HepG2 (cell line): ENCODE data around the gene SAMD4B. TPM values are rescaled to one million over a fixed set of nuclear protein-coding genes. Genes with fewer than 3 reads are reported as not detected.

Experiments
- ATAC-seq: fragments of 200-7000 bp; cut with Tn5 transposase; 3 replicates; pipeline ENCODE4 v1.9.1; 2020; ENCODE audit warnings: mild to moderate bottlenecking, moderate library complexity
- BruUV-seq: library from RNA; stranded (reverse); fragments of 400-500 nt; replicated peaks from 2 replicates; lab custom pipeline; 2021; lab: Mats Ljungman, UMichigan
- CTCF ChIA-PET: fragments of 300-600 bp; formaldehyde crosslinking; extraction: SDS; loops from one replicate; lab custom pipeline; 2021; ENCODE audit warnings: low total read pairs, inconsistent platforms, low intra/inter-chr PET ratio; lab: Yijun Ruan, JAX
- POLR2A ChIA-PET: fragments of 350-600 bp; sonication (Branson Sonifier 250); formaldehyde crosslinking; loops from one replicate; lab custom pipeline; 2020; ENCODE audit warnings: antibody characterized with exemption, inconsistent platforms; lab: Yijun Ruan, JAX
- DNase-seq: peaks from one replicate; pipeline ENCODE4 v3.0.0-alpha.2; 2015; ENCODE audit warnings: low spot score
- FAIRE-seq: peaks from 3 replicates; lab custom pipeline; 2011; peaks lifted over from hg19 to GRCh38; lab: Jason Lieb, UNC
- H2AFZ ChIP-seq: one replicate; pipeline ENCODE4 v1.6.1; 2011; ENCODE audit warnings: low read length, inconsistent platforms
- H3K27ac ChIP-seq: fragments of 300-600 bp; 3 replicates; pipeline ENCODE4 v1.8.0; 2011; ENCODE audit warnings: mixed run types, mild to moderate bottlenecking, mixed read lengths, low read length, inconsistent platforms; ENCODE audit not compliant: insufficient read depth; ENCODE audit errors: extremely low read length
- H3K27me3 ChIP-seq, 2 experiments: fragments of 200-600 bp in 1 of 2; 2 replicates in 1 of 2; 3 replicates in 1 of 2; pipeline versions ENCODE4 v1.6.0 to v1.8.0; 2011; ENCODE audit warnings: low read length in 2 of 2, mild to moderate bottlenecking in 2 of 2, moderate library complexity in 2 of 2, inconsistent platforms in 1 of 2; ENCODE audit not compliant: insufficient read depth in 2 of 2, control insufficient read depth in 1 of 2
- H3K36me3 ChIP-seq, 2 experiments: fragments of 200-600 bp in 1 of 2; replicated peaks in 1 of 2; 2 replicates in 1 of 2; 3 replicates in 1 of 2; pipeline versions ENCODE4 v1.5.1 to v1.8.0; 2011; ENCODE audit warnings: low read length in 2 of 2, inconsistent platforms in 1 of 2; ENCODE audit not compliant: insufficient read depth in 2 of 2, control insufficient read depth in 1 of 2
- H3K4me1 ChIP-seq: 2 replicates; pipeline ENCODE4 v1.5.1; 2012; ENCODE audit warnings: low read length, inconsistent platforms; ENCODE audit not compliant: insufficient read depth
- H3K4me2 ChIP-seq: 2 replicates; pipeline ENCODE4 v1.6.0; 2011; ENCODE audit warnings: low read depth, low read length, inconsistent platforms
- H3K4me3 ChIP-seq, 3 experiments: fragments of 200-600 bp in 1 of 3; sonication (generic), shearing (Covaris generic) in 1 of 3; replicated peaks in 1 of 3; 2 replicates each; pipeline ENCODE4 v1.5.1; 2011 to 2016; ENCODE audit warnings: low read length in 3 of 3, inconsistent platforms in 2 of 3, low read depth in 2 of 3, mild to moderate bottlenecking in 2 of 3, control low read depth in 1 of 3, mixed read lengths in 1 of 3; ENCODE audit not compliant: insufficient read depth in 1 of 3
- H3K79me2 ChIP-seq: one replicate; pipeline ENCODE4 v1.6.1; 2011; ENCODE audit warnings: low read length, inconsistent platforms; ENCODE audit not compliant: insufficient read depth
- H3K9ac ChIP-seq: 2 replicates; pipeline ENCODE4 v1.6.0; 2011; ENCODE audit warnings: mild to moderate bottlenecking, low read depth, low read length, inconsistent platforms; ENCODE audit not compliant: insufficient read depth
- H3K9me3 ChIP-seq: 2 replicates; pipeline ENCODE4 v1.5.1; 2012; ENCODE audit warnings: mild to moderate bottlenecking, low read length
- H4K20me1 ChIP-seq: 2 replicates; pipeline ENCODE4 v1.6.0; 2011; ENCODE audit warnings: inconsistent platforms, mild to moderate bottlenecking, low read length, moderate library complexity; ENCODE audit not compliant: insufficient read depth
- AKNA ChIP-seq: sonication (generic); formaldehyde crosslinking; IDR thresholded peaks from 2 replicates; pipeline ENCODE4 v1.4.0; 2020; ENCODE audit warnings: missing genetic modification reagents, borderline replicate concordance
- CREM ChIP-seq, 2 experiments: sonication (generic) in 1 of 2; formaldehyde crosslinking in 1 of 2; IDR thresholded peaks; 2 replicates each; pipeline versions ENCODE4 v1.4.0 to v1.6.1; 2016 to 2020; ENCODE audit warnings: antibody characterized with exemption in 1 of 2, mild to moderate bottlenecking in 1 of 2, missing genetic modification reagents in 1 of 2
- DNMT3B ChIP-seq: conservative IDR thresholded peaks from 2 replicates; pipeline ENCODE4 v1.6.1; 2016; ENCODE audit warnings: missing biosample characterization, control low read depth
- HNRNPL ChIP-seq: fragments of 200-400 bp; formaldehyde crosslinking; IDR thresholded peaks from 2 replicates; pipeline ENCODE4 v1.6.1; 2017; ENCODE audit warnings: mild to moderate bottlenecking, low read depth, low read length
- MIER3 ChIP-seq: IDR thresholded peaks from 2 replicates; pipeline ENCODE4 v1.6.1; 2016; ENCODE audit warnings: missing compliant biosample characterization, borderline replicate concordance
- MTF2 ChIP-seq: sonication (generic); formaldehyde crosslinking; IDR thresholded peaks from 2 replicates; pipeline ENCODE4 v1.5.0; 2020; ENCODE audit warnings: missing genetic modification reagents, borderline replicate concordance
- NAIF1 ChIP-seq: sonication (generic); formaldehyde crosslinking; IDR thresholded peaks from 2 replicates; pipeline ENCODE4 v1.5.0; 2020; ENCODE audit warnings: mild to moderate bottlenecking, missing genetic modification reagents, borderline replicate concordance
- NFIC ChIP-seq: IDR thresholded peaks from 2 replicates; pipeline ENCODE4 v1.6.1; 2012; ENCODE audit warnings: mild to moderate bottlenecking, low read length, inconsistent platforms
- NRL ChIP-seq: sonication (generic); formaldehyde crosslinking; IDR thresholded peaks from 2 replicates; pipeline ENCODE4 v1.5.0; 2020; ENCODE audit warnings: missing genetic modification reagents, mild to moderate bottlenecking, moderate library complexity, borderline replicate concordance
- RFXAP ChIP-seq: sonication (generic); formaldehyde crosslinking; IDR thresholded peaks from 2 replicates; pipeline ENCODE4 v1.4.0; 2020; ENCODE audit warnings: missing genetic modification reagents, borderline replicate concordance
- SOX6 ChIP-seq, 2 experiments: fragments of 450-650 bp in 1 of 2; sonication (generic) in 1 of 2; formaldehyde crosslinking in 1 of 2; IDR thresholded peaks; 2 replicates each; pipeline versions ENCODE4 v1.4.0 to v1.6.1; 2017 to 2020; ENCODE audit warnings: antibody characterized with exemption in 1 of 2, mild to moderate bottlenecking in 1 of 2, missing genetic modification reagents in 1 of 2
- ZNF275 ChIP-seq: sonication (generic); formaldehyde crosslinking; IDR thresholded peaks from 2 replicates; pipeline ENCODE4 v1.8.0; 2022; ENCODE audit warnings: missing genetic modification reagents, mild to moderate bottlenecking, inconsistent platforms, borderline replicate concordance
- ZNF333 ChIP-seq: sonication (generic); formaldehyde crosslinking; IDR thresholded peaks from 2 replicates; pipeline ENCODE4 v1.4.0; 2020; ENCODE audit warnings: mild to moderate bottlenecking, missing genetic modification reagents, borderline replicate concordance
- ZNF446 ChIP-seq: sonication (generic); formaldehyde crosslinking; IDR thresholded peaks from 2 replicates; pipeline ENCODE4 v1.5.0; 2020; ENCODE audit warnings: mild to moderate bottlenecking, missing genetic modification reagents
- ZNF510 ChIP-seq: sonication (generic); formaldehyde crosslinking; IDR thresholded peaks from 2 replicates; pipeline ENCODE4 v1.4.0; 2020; ENCODE audit warnings: low read depth, mild to moderate bottlenecking, missing genetic modification reagents
- whole genome bisulfite sequencing: methylation state at CpG from one replicate; pipeline ENCODE4 v1.1.6; 2017; ENCODE audit warnings: low lambda C conversion rate; 5-methylcytosine and 5-hydroxymethylcytosine counted together
- in situ Hi-C: cut with HindIII; loops from 2 replicates; pipeline ENCODE4 v1.10.0; 2017; ENCODE audit warnings: low pct_unique_long_range_greater_than_20kb; ENCODE audit not compliant: extremely low pct_ligation_motif_present
- intact Hi-C: fragments of 100-400 bp; cut with micrococcal nuclease; formaldehyde crosslinking; loops from one replicate; pipeline ENCODE4 v1.10.0; 2022; ENCODE audit not compliant: unreplicated experiment
- polyA plus RNA-seq, 8 experiments: library from polyadenylated mRNA; depleted of rRNA in 3 of 8; stranded (reverse) in 7 of 8; unstranded in 1 of 8; fragments of >200 nt; fragmentation: Illumina TruSeq in 4 of 8; extraction: Trizol in 4 of 8; gene quantifications; 2 replicates each; pipeline versions ENCODE4 v1.2.1 to v1.2.3, GENCODE V29; 2011 to 2016; ENCODE audit warnings: low read depth in 4 of 8, missing spikeins in 1 of 8, mixed read lengths in 1 of 8; ENCODE audit not compliant: insufficient read depth in 1 of 8
- total RNA-seq, 5 experiments: library from RNA; depleted of rRNA; stranded (reverse); fragments of >200 nt; fragmentation: Illumina TruSeq; extraction: Trizol; gene quantifications; 2 replicates each; pipeline ENCODE4 v1.2.3, GENCODE V29; 2016; ENCODE audit warnings: low read depth in 1 of 5

SAMD4B gene
- total and polyA plus RNA-seq, 2 of the 13 experiments (the other 11 are each of a cell fraction or from before 2014, with no cell fraction given): 26.0 to 31.8 TPM

- in situ Hi-C loops (no loop called here), intact Hi-C loops (loop anchor here (5.0 to 10.0 kb wide), 3 partner anchors 71 to 291 kb away; partner anchors contain the start of genes EID2B and SAMD4B)
- Histone ChIP-seq H3K79me2 (peaks cover 27% of the 10 kb centered on the region), H3K9me3 (no peaks in the 10 kb centered on the region), H3K9ac (peak overlapping the region; percentile 76), H2AFZ (no peak overlapping the region), H3K4me1 (peaks cover 59% of the 10 kb centered on the region), H3K27ac (peak overlapping the region; percentile 62), H3K4me3 (peak overlapping the region; percentile 65 to 97 (median 95)), H3K36me3 (0 out of 5 replicates have a peak, but pooled peaks cover 0 to 5% of the 10 kb centered on the region in 2 experiments), H3K27me3 (no peaks in the 10 kb centered on the region), H3K4me2 (peak overlapping the region; percentile 87), H4K20me1 (peaks cover 10% of the 10 kb centered on the region; the same call in 1 of the 2 replicates)
- no peak for ATAC-seq
- CTCF ChIA-PET: interaction anchor here (1.1 to 5.1 kb wide), 4 partner anchors 15 to 71 kb away, joined by 3 to 127 read pairs (median 4); partner anchors contain the start of genes MED29, PAF1 and SAMD4B
- no peak for FAIRE-seq
- POLR2A ChIA-PET: interaction anchor here (1.0 to 2.3 kb wide), 8 partner anchors 11 to 61 kb away, joined by 3 to 123 read pairs (median 40); partner anchors contain the start of genes MED29, PAF1 and RPS16
- no peak for DNase-seq
- WGBS: 0% methylated on average over 3 of the region's 24 CpGs
- BruUV-seq: no TSS peak
- no peak for TF ChIP-seq ZNF333 (CRISPR knock-in tag)
- no peak for TF ChIP-seq DNMT3B (CRISPR knock-in tag)
- TF ChIP-seq ZNF510 (CRISPR knock-in tag): no peak
- TF ChIP-seq NFIC: no peak
- no peak for TF ChIP-seq CREM (IDR thresholded peaks at IDR 0.05)
- no peak for TF ChIP-seq CREM (CRISPR knock-in tag; IDR thresholded peaks at IDR 0.05)
- no peak for TF ChIP-seq MTF2 (CRISPR knock-in tag)
- no peak for TF ChIP-seq RFXAP (CRISPR knock-in tag)
- no peak for TF ChIP-seq ZNF275
- no peak for TF ChIP-seq NAIF1
- no peak for TF ChIP-seq ZNF446
- TF ChIP-seq SOX6 (IDR thresholded peaks at IDR 0.05): no peak
- no peak for TF ChIP-seq SOX6 (CRISPR knock-in tag; IDR thresholded peaks at IDR 0.05)
- TF ChIP-seq NRL (CRISPR knock-in tag): no peak
- no peak for TF ChIP-seq MIER3 (CRISPR knock-in tag)
- no peak for TF ChIP-seq AKNA (CRISPR knock-in tag)
- no peak for TF ChIP-seq HNRNPL
These were observed 70.6 kb downstream of the SAMD4B start for GRCh38 chr19:39412867-39413271.
